GM21825 (cell line): Measurements from ENCODE around the gene ARL16.
A peak's percentile ranks its signal among the peaks of the same experiment; 100 is the strongest.
"Not testable (repeated sequence)": the region's sequence is repeated elsewhere in the genome, so short reads cannot be mapped to it uniquely, and the experiment has no call there.

Source experiments
- ATAC-seq: cut with Tn5 transposase; IDR thresholded peaks from one replicate; pipeline ENCODE4 v1.9.1; 2021; ENCODE audit warnings: mild to moderate bottlenecking, moderate library complexity; ENCODE audit not compliant: unreplicated experiment

Gene ARL16

GRCh38 chr17:81696218-81696941 is 12.8 kb upstream of the ARL16 start:
- no peak for ATAC-seq

GRCh38 chr17:81695801-81696200 is 12.2 kb upstream of the ARL16 start:
- no peak for ATAC-seq

GRCh38 chr17:81695211-81695610 is 11.6 kb upstream of the ARL16 start:
- no peak for ATAC-seq

GRCh38 chr17:81694810-81695209 is 11.2 kb upstream of the ARL16 start:
- no peak for ATAC-seq

GRCh38 chr17:81693509-81694210 is 10.1 kb upstream of the ARL16 start:
- ATAC-seq: no peak

GRCh38 chr17:81691608-81692007 is 8.0 kb upstream of the ARL16 start:
- no peak for ATAC-seq

GRCh38 chr17:81691196-81691595 is 7.6 kb upstream of the ARL16 start:
- no peak for ATAC-seq

- no peak for ATAC-seq
Observed at GRCh38 chr17:81690549-81690948, 7.0 kb upstream of the ARL16 start.

GRCh38 chr17:81690066-81690465 is 6.5 kb upstream of the ARL16 start:
- no peak for ATAC-seq

- ATAC-seq: no peak
Observed at GRCh38 chr17:81688616-81689015, 5.0 kb upstream of the ARL16 start.

GRCh38 chr17:81687770-81688541 is 4.4 kb upstream of the ARL16 start:
- ATAC-seq: no peak

GRCh38 chr17:81686614-81687013 is 3.0 kb upstream of the ARL16 start:
- no peak for ATAC-seq

- ATAC-seq: no peak
Observed at GRCh38 chr17:81685108-81685507, 1.5 kb upstream of the ARL16 start.

GRCh38 chr17:81684442-81684911 is 880 bp upstream of the ARL16 start:
- ATAC-seq: no peak

- ATAC-seq: peak; percentile 4
Observed at GRCh38 chr17:81683208-81683583, 401 bp downstream of the ARL16 start.

GRCh38 chr17:81682565-81683207 is 911 bp downstream of the ARL16 start:
- ATAC-seq: no peak

GRCh38 chr17:81681672-81682071 is 1.9 kb downstream of the ARL16 start:
- no peak for ATAC-seq

GRCh38 chr17:81680150-81680549 is 3.4 kb downstream of the ARL16 start:
- ATAC-seq: no peak

- ATAC-seq: no peak
Observed at GRCh38 chr17:81676906-81677305, 6.7 kb downstream of the ARL16 start.

GRCh38 chr17:81675515-81676221 is 7.9 kb downstream of the ARL16 start:
- ATAC-seq: not testable (repeated sequence)
